ENCODE results near the gene YPEL3. TPM values are rescaled to one million over a fixed set of nuclear protein-coding genes. Genes with fewer than 3 reads are reported as not detected.

The YPEL3 gene
- total and polyA plus RNA-seq, 4 experiments from 2014 or later, result 172 to 331 (median 265) TPM

- Mint-ChIP-seq H3K27me3 (no peaks in the 10 kb centered on the region), H3K9me3 (peaks cover 0 to 5% (median 3%) of the 10 kb centered on the region in 8 donors), H3K4me1 (peaks cover 27 to 65% (median 42%) of the 10 kb centered on the region in 4 donors), H3K36me3 (peaks cover 22 to 33% of the 10 kb centered on the region in 2 donors), H3K27ac (peak within 1 kb of the TSS; percentile 84 to 98 (median 95)), H3K4me3 (peak within 1 kb of the TSS; percentile 87 to 95 (median 90))
- ChIA-PET POLR2A (ENCODE audit: partially characterized antibody) (interaction anchor here (0.6 to 13.6 kb wide), 26 partner anchors 11 to 467 kb away, joined by 3 to 404 read pairs (median 6); partner anchors contain the start of genes ALDOA, CORO1A, DCTPP1 and GDPD3), CTCF (ENCODE audit: partially characterized antibody) (interaction anchor here (0.6 to 6.3 kb wide), 33 partner anchors 8 to 506 kb away, joined by 3 to 60 read pairs (median 4); partner anchors contain the start of genes ALDOA, CORO1A, GDPD3 and MAPK3)
- DNase-seq, result peak; percentile 90 to 93 (median 91)
- Histone ChIP-seq H3K9me3 (ENCODE audit: control insufficient read depth in 1 of 2, low read length in 2 of 2) (peaks cover 3 to 4% of the 10 kb centered on the region in 2 donors), H3K4me1 (ENCODE audit: insufficient read depth, low read length) (peaks cover 60% of the 10 kb centered on the region), H3K36me3 (ENCODE audit: insufficient read depth, low read length) (peaks cover 13% of the 10 kb centered on the region), H3K27me3 (ENCODE audit: insufficient read depth, low read length) (no peaks in the 10 kb centered on the region), H3K4me3 (ENCODE audit: low read length in 2 of 2) (peak within 1 kb of the TSS in 1 of 2 donors; percentile 72), H3K27ac (ENCODE audit: low read depth, low read length) (peak within 1 kb of the TSS; percentile 75)
- intact Hi-C loops (cut with micrococcal nuclease), result loop anchor here (1.0 kb wide), 3 partner anchors 26 to 318 kb away; partner anchors contain the start of gene ALDOA
Observed at GRCh38 chr16:30091474-30092372, 4.3 kb downstream of the YPEL3 start, which contains the start of gene TBX6. TBX6 (minus strand) TSS chr16:30091924; CDS start chr16:30091193, 731 bp downstream.

GRCh38 chr16:30090610-30091331 lies 5.2 kb downstream of the YPEL3 start:
- H3K4me3 Mint-ChIP-seq, result peak overlapping the region in 7 of 8 donors; percentile 33 to 85 (median 61)
- Histone ChIP-seq H3K36me3 (ENCODE audit: insufficient read depth, low read length) (peaks cover 13% of the 10 kb centered on the region), H3K4me1 (ENCODE audit: insufficient read depth, low read length) (peaks cover 56% of the 10 kb centered on the region), H3K27me3 (ENCODE audit: insufficient read depth, low read length) (no peaks in the 10 kb centered on the region), H3K4me3 (ENCODE audit: low read length in 2 of 2) (no peak overlapping the region), H3K9me3 (ENCODE audit: control insufficient read depth in 1 of 2, low read length in 2 of 2) (no peaks in the 10 kb centered on the region), H3K27ac (ENCODE audit: low read depth, low read length) (no peak overlapping the region)
- peaks cover 22 to 30% of the 10 kb centered on the region in 2 donors for H3K36me3 Mint-ChIP-seq
- ChIA-PET POLR2A (ENCODE audit: partially characterized antibody) (interaction anchor here (0.8 to 13.6 kb wide), 14 partner anchors 12 to 317 kb away, joined by 3 to 404 read pairs (median 15); partner anchors contain the start of genes ALDOA, CORO1A, GDPD3 and KIF22), CTCF (ENCODE audit: partially characterized antibody) (interaction anchor here (1.0 to 6.3 kb wide), 15 partner anchors 12 to 507 kb away, joined by 3 to 60 read pairs (median 8); partner anchors contain the start of genes ALDOA, CORO1A and PPP4C)
- peaks cover 26 to 60% (median 41%) of the 10 kb centered on the region in 4 donors for H3K4me1 Mint-ChIP-seq
- DNase-seq, result no peak
- H3K27ac Mint-ChIP-seq, result peak overlapping the region in 4 of 7 donors; percentile 64 to 81 (median 75)
- intact Hi-C loops (cut with micrococcal nuclease), result loop anchor here (1.0 kb wide), 2 partner anchors 25 to 37 kb away; partner anchors contain the start of gene ALDOA
- no peaks in the 10 kb centered on the region for H3K27me3 Mint-ChIP-seq
- no peaks in the 10 kb centered on the region for H3K9me3 Mint-ChIP-seq

- H3K27ac ChIP-seq (ENCODE audit: low read depth, low read length), result no peak overlapping the region
Observed at GRCh38 chr16:30088832-30089624, 7.0 kb downstream of the YPEL3 start.

DNA sequence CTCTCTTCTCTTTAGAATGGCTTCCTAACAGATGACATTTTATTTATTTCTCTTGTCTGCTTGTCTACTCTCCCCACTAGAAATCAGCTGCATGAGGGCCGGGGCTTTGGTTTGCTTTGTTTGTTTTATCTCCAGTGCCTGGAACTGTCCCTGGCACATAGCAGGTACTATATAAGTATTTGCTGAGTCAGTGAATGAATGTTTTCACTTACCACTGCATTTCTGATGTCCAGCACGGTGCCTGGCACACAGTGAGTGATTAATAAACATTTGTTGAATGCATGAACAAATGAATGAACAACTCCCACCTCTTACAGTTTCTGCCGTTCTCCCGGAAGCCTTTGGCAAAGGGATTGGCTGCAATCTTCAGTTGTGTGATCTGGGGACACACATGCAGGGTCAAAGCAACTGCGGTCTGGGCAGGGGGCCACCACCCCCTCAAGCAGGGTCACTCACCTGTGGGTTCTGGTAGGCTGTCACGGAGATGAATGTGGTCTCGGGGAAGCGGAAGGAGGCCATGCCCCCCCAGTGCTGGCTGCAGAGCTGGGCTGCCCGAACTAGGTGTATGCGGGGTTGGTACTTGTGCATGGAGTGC lies 7.7 kb downstream of the YPEL3 start:
- Histone ChIP-seq H3K27me3 (ENCODE audit: insufficient read depth, low read length) (no peaks in the 10 kb centered on the region), H3K27ac (ENCODE audit: low read depth, low read length) (no peak overlapping the region), H3K4me3 (ENCODE audit: low read length in 2 of 2) (no peak overlapping the region), H3K4me1 (ENCODE audit: insufficient read depth, low read length) (peaks cover 34% of the 10 kb centered on the region), H3K9me3 (ENCODE audit: control insufficient read depth in 1 of 2, low read length in 2 of 2) (no peaks in the 10 kb centered on the region), H3K36me3 (ENCODE audit: insufficient read depth, low read length) (peaks cover 13% of the 10 kb centered on the region)
- Mint-ChIP-seq H3K9me3 (no peaks in the 10 kb centered on the region), H3K27ac (peak overlapping the region in 5 of 7 donors; percentile 43 to 78 (median 61)), H3K4me1 (peaks cover 18 to 46% (median 28%) of the 10 kb centered on the region in 4 donors), H3K27me3 (no peaks in the 10 kb centered on the region), H3K36me3 (peaks cover 14 to 22% of the 10 kb centered on the region in 2 donors), H3K4me3 (peak overlapping the region in 1 of 8 donors; percentile 25)
- no peak for DNase-seq
- intact Hi-C loops (cut with micrococcal nuclease), result loop anchor here (5.0 kb wide), 1 partner anchor 34 kb away; the partner anchor contains the start of gene MAPK3
- CTCF ChIA-PET (ENCODE audit: partially characterized antibody), result interaction anchor here (1.6 to 6.3 kb wide), 2 partner anchors 23 to 321 kb away, joined by 3 to 48 read pairs; partner anchors contain the start of gene ALDOA
- POLR2A ChIA-PET (ENCODE audit: partially characterized antibody), result interaction anchor here (9.0 to 13.6 kb wide), 2 partner anchors 15 to 97 kb away, joined by 292 to 404 read pairs; partner anchors contain the start of genes ALDOA, CORO1A and PPP4C

More at GRCh38 chr16:30088832-30089624, 7.0 kb downstream of the YPEL3 start:
- ChIA-PET POLR2A (ENCODE audit: partially characterized antibody) (interaction anchor here (9.0 to 13.6 kb wide), 2 partner anchors 16 to 96 kb away, joined by 292 to 404 read pairs; partner anchors contain the start of genes ALDOA, CORO1A and PPP4C), CTCF (ENCODE audit: partially characterized antibody) (interaction anchor here (0.7 to 6.3 kb wide), 3 partner anchors 15 to 320 kb away, joined by 3 to 48 read pairs (median 3); partner anchors contain the start of gene ALDOA)
- H3K9me3 Mint-ChIP-seq, result no peaks in the 10 kb centered on the region
- intact Hi-C loops (cut with micrococcal nuclease), result loop anchor here (5.0 kb wide), 1 partner anchor 33 kb away; the partner anchor contains the start of gene MAPK3
- H3K9me3 ChIP-seq (ENCODE audit: control insufficient read depth in 1 of 2, low read length in 2 of 2), result no peaks in the 10 kb centered on the region
- H3K27ac Mint-ChIP-seq, result peak overlapping the region in 5 of 7 donors; percentile 22 to 78 (median 66)
- no peak overlapping the region for H3K4me3 Mint-ChIP-seq
- peaks cover 9% of the 10 kb centered on the region for H3K36me3 ChIP-seq (ENCODE audit: insufficient read depth, low read length)
- H3K4me1 Mint-ChIP-seq, result peaks cover 20 to 47% (median 30%) of the 10 kb centered on the region in 4 donors
- H3K4me3 ChIP-seq (ENCODE audit: low read length in 2 of 2), result no peak overlapping the region
- H3K4me1 ChIP-seq (ENCODE audit: insufficient read depth, low read length), result peaks cover 40% of the 10 kb centered on the region
- DNase-seq, result no peak
- H3K27me3 Mint-ChIP-seq, result no peaks in the 10 kb centered on the region
- H3K36me3 Mint-ChIP-seq, result peaks cover 14 to 18% of the 10 kb centered on the region in 2 donors
- H3K27me3 ChIP-seq (ENCODE audit: insufficient read depth, low read length), result no peaks in the 10 kb centered on the region

- Histone ChIP-seq H3K4me1 (ENCODE audit: insufficient read depth, low read length) (peaks cover 24% of the 10 kb centered on the region), H3K9me3 (ENCODE audit: control insufficient read depth in 1 of 2, low read length in 2 of 2) (no peaks in the 10 kb centered on the region), H3K27ac (ENCODE audit: low read depth, low read length) (no peak overlapping the region), H3K4me3 (ENCODE audit: low read length in 2 of 2) (no peak overlapping the region), H3K36me3 (ENCODE audit: insufficient read depth, low read length) (peaks cover 23% of the 10 kb centered on the region), H3K27me3 (ENCODE audit: insufficient read depth, low read length) (no peaks in the 10 kb centered on the region)
- Mint-ChIP-seq H3K9me3 (no peaks in the 10 kb centered on the region), H3K27ac (peak overlapping the region in 4 of 7 donors; percentile 19 to 82 (median 44)), H3K27me3 (no peaks in the 10 kb centered on the region), H3K36me3 (peaks cover 16 to 27% of the 10 kb centered on the region in 2 donors), H3K4me1 (peaks cover 12 to 36% (median 21%) of the 10 kb centered on the region in 4 donors), H3K4me3 (peak overlapping the region in 2 of 8 donors; percentile 25 to 58)
- intact Hi-C loops (cut with micrococcal nuclease), result loop anchor here (5.0 kb wide), 1 partner anchor 35 kb away; the partner anchor contains the start of gene MAPK3
- no peak for DNase-seq
- ChIA-PET CTCF (ENCODE audit: partially characterized antibody) (no interaction called here), POLR2A (ENCODE audit: partially characterized antibody) (interaction anchor here (13.6 kb wide), 1 partner anchor 14 kb away, joined by 404 read pairs; the partner anchor contains the start of genes ALDOA and PPP4C)
Observed at GRCh38 chr16:30087181-30087898, 8.7 kb downstream of the YPEL3 start.

Data from CD4-positive, alpha-beta memory T cell (primary cell).